NCI-H82 treated with DMSO at 0.1 percent for 48 hours (cell line): ENCODE data around the gene UPF2.
A peak's percentile ranks its signal among the peaks of the same experiment; 100 is the strongest.
"Not testable (repeated sequence)": the region's sequence is repeated elsewhere in the genome, so short reads cannot be mapped to it uniquely, and the experiment has no call there.

Experiments
- DNase-seq: peaks from one replicate; lab custom pipeline; 2025; ENCODE audit not compliant: unreplicated experiment; lab: John Stamatoyannopoulos, UW

UPF2 gene, protein sequence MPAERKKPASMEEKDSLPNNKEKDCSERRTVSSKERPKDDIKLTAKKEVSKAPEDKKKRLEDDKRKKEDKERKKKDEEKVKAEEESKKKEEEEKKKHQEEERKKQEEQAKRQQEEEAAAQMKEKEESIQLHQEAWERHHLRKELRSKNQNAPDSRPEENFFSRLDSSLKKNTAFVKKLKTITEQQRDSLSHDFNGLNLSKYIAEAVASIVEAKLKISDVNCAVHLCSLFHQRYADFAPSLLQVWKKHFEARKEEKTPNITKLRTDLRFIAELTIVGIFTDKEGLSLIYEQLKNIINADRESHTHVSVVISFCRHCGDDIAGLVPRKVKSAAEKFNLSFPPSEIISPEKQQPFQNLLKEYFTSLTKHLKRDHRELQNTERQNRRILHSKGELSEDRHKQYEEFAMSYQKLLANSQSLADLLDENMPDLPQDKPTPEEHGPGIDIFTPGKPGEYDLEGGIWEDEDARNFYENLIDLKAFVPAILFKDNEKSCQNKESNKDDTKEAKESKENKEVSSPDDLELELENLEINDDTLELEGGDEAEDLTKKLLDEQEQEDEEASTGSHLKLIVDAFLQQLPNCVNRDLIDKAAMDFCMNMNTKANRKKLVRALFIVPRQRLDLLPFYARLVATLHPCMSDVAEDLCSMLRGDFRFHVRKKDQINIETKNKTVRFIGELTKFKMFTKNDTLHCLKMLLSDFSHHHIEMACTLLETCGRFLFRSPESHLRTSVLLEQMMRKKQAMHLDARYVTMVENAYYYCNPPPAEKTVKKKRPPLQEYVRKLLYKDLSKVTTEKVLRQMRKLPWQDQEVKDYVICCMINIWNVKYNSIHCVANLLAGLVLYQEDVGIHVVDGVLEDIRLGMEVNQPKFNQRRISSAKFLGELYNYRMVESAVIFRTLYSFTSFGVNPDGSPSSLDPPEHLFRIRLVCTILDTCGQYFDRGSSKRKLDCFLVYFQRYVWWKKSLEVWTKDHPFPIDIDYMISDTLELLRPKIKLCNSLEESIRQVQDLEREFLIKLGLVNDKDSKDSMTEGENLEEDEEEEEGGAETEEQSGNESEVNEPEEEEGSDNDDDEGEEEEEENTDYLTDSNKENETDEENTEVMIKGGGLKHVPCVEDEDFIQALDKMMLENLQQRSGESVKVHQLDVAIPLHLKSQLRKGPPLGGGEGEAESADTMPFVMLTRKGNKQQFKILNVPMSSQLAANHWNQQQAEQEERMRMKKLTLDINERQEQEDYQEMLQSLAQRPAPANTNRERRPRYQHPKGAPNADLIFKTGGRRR

DNA sequence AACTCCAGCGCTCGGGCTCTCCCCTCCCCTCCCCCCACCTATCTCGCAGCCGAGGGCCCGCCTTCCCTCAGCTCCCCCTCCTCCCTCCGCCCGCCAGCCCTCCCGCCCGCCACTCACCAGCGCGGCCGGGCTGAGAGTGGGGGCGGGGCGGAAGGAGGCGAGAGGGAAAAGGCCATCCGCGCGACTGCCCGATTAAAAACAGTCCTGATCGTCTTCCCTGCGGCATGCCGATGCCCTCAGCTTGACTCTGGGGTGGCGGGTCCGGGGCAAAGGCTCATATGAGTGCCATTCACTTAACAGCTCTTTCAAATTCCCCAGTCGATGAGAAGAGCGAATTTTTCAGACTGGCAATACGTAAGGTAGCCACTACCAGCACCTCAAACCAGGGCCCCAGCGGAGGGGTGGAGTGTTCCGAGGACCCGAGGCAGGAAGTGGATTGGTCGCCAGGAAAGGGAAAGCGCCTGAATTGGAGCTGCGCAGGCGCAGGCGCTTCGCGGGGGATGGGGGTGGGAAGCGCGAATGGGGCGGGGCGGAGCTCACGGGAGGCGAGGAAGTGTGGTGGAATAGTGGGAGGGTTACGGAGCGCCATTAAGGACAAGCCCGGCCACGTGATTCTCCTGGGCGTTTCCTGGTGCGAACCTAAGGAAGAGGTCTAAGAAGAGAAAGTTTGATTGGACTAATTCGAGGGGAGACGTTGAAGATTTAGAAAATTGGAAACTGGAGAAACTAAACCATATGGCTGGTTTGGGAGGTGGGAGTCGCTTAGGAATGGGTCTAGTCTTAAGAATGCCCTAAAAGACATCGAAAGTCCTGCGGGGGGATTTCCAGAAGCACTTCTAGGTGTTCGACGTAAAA lies at the start of gene UPF2:
UPF2 (minus strand) TSS at position 13 of the 855 bp plus-strand sequence. CDS start 7,386 bp downstream, outside the sequence.
- peak; percentile 90 for DNase-seq

- DNase-seq = no peak
These were observed 48.8 kb upstream of the UPF2 start for GRCh38 chr10:12091421-12091820.

- DNase-seq = no peak
These were observed 46.3 kb upstream of the UPF2 start for GRCh38 chr10:12088919-12089318.

- DNase-seq = no peak
These were observed 39.4 kb upstream of the UPF2 start for GRCh38 chr10:12081879-12082557.

GRCh38 chr10:12081470-12081869 lies 38.9 kb upstream of the UPF2 start:
- no peak for DNase-seq

DNA sequence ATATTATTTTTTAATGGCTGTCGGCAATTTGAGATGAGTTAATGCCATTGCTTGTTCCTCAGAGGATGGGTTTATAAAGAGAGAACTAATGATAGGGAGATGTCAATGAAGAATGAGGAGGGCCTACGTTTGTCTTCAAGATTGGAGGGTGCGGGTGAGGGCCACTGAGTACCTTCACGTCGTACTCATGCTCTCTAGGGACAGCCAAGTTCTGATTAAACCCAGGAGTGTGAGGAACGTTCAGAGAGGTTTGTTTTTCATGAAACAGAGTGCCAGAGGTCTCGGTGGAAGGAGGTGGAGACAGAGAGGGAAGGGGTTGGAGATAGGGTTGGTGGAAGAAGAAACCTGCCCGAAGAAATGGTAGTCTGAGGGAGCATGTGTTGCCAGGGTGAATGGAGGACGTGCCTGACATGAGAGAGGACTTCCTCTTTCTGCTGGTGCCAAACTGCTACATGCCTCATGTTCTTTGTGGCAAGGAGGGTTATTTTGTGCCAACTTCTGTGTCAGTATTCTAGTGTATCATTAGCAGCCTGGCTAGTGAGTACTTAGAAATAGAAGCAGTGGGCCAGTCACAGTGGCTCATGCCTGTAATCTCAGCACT lies 35.1 kb upstream of the UPF2 start:
- DNase-seq = no peak

- no peak for DNase-seq
These were observed 30.9 kb upstream of the UPF2 start for GRCh38 chr10:12073526-12073925.

GRCh38 chr10:12071441-12071840 lies 28.8 kb upstream of the UPF2 start:
- DNase-seq = not testable (repeated sequence)

GRCh38 chr10:12068449-12069269 lies 26.1 kb upstream of the UPF2 start, which contains the start of gene DHTKD1:
Gene DHTKD1, plus strand, starts transcription at chr10:12068954. Its CDS starts 80 bp downstream, at chr10:12069034.
- peak; percentile 84 for DNase-seq

GRCh38 chr10:12067336-12067735 lies 24.7 kb upstream of the UPF2 start:
- no peak for DNase-seq

DNA sequence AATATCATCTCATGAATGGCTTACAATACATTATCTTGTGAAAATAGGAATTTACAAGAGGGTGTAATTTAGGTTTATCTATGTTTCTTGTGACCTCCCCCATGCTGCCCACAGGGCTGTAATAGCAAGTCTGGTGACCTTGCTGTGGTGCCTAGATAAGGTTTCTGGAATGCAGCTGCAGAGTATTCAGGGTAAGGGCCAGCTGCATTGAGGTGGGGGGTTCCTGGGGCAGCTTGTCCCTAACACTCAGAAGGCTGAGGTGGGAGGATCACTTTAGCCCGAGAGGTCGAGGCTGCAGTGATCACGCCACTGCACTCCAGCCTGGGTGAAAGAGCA lies 20.8 kb upstream of the UPF2 start:
- DNase-seq = no peak

GRCh38 chr10:12062754-12063482 lies 20.3 kb upstream of the UPF2 start:
- no peak for DNase-seq

- DNase-seq = peak; percentile 51
These were observed 18.5 kb upstream of the UPF2 start for GRCh38 chr10:12061124-12061523.

- DNase-seq = no peak
These were observed 14.1 kb upstream of the UPF2 start for GRCh38 chr10:12056748-12057147.

- DNase-seq = no peak
These were observed 13.1 kb upstream of the UPF2 start for GRCh38 chr10:12055732-12056131.

DNA sequence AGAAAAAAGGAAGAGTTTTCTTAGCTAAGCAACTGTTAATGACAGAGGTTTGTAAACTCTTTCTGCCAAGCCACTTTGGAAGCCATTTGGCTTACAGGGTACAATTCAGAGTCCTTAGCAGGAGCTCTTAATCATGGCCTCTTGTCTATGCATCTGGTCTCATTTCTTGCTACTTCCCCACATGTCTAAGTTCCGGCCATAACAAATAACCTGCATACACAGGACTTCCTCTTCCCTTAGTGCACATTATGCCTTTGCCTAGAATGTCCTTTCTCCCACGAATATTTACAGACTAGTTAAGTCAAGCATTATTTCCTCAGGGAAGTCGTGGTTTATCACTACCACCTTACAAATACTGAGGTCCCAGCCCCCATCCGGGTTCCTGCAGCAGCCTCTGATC lies 8.6 kb upstream of the UPF2 start:
- no peak for DNase-seq

DNA sequence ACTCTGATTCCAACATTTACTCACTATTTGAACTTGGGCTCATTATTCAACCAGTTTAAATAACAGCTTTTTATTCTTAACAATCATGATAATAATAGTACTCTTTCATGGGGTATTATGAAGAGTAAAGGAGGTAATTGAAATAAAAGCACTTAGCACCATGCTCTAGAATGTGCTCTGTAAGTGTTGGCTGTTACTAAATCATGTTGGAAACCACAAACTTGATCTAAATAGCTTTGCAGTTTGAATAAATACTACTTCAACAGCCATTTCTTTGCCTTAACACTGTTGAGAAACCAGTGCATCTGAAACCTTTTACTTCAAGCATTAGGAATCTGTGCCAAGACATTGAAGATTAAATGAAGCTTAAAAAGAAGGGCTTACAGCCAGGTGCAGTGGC lies 7.9 kb upstream of the UPF2 start:
- no peak for DNase-seq

DNA sequence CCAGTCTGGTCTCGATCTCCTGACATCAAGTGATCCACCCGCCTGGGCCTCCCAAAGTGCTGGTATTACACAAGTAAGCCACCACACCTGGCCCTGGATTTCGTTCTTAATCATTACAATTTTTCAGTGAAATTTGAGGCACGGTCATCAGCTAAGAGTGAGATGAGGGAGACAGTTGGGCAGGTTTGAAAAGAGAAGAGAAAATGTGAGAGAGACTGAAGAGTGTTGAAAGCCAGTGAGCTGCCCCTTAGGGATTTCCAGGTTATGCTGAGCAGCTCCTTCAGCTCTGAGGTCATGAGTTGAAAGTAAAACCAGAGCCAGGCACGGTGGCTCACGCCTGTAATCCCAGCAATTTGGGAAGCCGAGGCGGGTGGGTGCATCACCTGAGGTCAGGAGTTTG lies 5.9 kb upstream of the UPF2 start:
- no peak for DNase-seq
